SH-SY5Y (cell line): ENCODE data around the gene GP9.

ENCODE experiments used
- GATA2 ChIP-seq: IDR thresholded peaks from 2 replicates; pipeline ENCODE4 v1.6.1; 2011; ENCODE audit warnings: mild to moderate bottlenecking, low read depth, low read length
- GATA3 ChIP-seq: IDR thresholded peaks from 2 replicates; pipeline ENCODE4 v1.6.1; 2011; ENCODE audit warnings: low read depth, mild to moderate bottlenecking, low read length, moderate library complexity

DNA sequence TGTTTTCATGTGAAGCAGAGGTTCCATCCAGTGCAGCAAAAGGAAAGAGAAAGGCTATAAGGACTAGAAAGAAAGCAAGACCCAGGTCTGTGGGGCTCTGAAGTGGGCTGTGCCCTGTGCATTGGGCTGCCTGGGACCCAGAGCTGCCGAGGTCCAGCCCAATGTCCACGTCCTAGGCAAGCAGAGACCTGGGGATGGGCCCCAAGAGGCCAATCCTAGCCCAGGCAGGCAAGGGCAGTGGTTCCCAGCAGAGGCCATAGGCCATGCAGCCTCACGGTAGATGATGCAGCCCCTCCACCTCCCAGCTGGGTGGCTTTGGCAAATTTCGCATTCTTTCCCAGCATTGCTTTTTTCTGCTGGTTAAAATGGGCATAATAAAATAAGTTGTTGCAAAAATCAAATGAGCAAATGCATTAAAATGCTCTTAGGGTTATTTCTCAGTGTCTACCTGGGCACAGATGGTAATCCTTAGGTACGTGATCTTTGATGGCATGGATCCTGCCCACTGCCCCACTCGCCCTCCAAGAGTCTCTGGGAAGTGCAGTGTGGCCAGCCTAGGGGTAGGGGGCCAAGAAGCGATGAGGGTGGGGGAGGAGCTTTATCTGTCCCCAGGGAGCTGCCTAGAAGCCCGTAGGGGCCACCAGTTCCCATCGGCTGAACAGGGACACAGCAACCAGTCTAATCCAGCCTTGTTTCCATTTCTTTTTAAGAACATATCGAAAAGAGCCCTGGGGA, 22.3 kb upstream of the GP9 start:
- TF ChIP-seq GATA2 (no peak), GATA3 (no peak)
